HG02885 (cell line): Measurements from ENCODE around the gene NRF1.

Source experiments
- ATAC-seq: cut with Tn5 transposase; IDR thresholded peaks from one replicate; pipeline ENCODE4 v1.9.1; 2021; ENCODE audit warnings: mild to moderate bottlenecking; ENCODE audit not compliant: unreplicated experiment, poor library complexity

NRF1 gene

DNA sequence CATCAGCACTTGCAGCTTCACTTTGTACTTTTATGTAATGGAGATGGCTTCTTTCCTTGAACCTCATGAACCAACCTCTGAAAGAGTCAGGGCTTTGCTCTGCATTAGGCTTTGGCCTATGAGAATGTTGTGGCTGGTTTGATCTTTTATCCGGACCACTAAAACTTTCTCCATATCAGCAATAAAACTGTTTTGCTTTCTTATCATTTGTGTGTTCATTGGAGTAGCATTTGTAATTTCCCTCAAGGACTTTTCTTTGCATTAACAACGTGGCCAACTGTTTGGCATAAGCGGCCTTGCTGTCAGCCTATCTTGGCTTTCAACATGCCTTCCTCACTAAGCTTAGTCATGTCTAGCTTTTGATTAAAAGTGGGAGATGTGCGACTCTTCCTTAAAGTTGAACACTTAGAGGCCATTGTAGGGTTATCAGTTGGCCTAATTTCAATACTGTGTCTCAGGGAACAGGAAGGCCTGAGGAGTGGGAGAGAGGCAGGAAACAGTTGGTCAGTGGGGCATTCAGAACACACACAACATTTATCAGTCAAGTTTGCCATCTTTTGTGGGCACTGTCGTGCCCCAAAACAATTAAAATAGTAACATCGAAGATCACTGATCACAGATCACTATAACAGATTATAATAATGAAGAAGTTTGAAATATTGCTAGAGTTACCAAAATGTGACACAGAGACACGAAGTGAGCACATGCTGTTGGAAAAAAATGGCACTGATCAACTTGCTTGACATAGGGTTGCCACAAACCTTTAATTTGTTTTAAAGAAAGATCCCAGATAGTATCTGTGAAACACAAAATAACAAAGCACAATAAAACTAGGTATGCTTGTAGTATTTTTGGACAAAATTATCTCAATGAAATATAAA, 64.7 kb downstream of the NRF1 start:
- no peak for ATAC-seq

DNA sequence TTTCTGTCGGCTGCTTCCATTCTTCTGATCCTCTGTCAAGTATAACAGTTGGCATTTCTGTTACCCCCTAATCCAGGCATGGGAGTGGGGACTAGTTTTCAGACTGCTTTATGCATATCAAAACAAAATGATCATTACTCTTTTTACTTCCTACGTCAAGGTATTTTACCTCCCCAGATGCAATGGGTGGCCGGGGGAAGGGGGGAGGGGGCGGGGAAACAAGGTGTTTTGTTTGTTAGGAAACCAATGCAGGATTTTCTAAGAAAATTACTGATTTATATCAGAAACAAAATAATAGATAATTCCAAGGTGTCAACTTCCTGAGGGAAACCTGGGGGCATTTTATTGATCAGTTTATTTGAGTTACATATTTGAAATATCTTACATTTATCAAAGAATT, 66.3 kb downstream of the NRF1 start:
- no peak for ATAC-seq

DNA sequence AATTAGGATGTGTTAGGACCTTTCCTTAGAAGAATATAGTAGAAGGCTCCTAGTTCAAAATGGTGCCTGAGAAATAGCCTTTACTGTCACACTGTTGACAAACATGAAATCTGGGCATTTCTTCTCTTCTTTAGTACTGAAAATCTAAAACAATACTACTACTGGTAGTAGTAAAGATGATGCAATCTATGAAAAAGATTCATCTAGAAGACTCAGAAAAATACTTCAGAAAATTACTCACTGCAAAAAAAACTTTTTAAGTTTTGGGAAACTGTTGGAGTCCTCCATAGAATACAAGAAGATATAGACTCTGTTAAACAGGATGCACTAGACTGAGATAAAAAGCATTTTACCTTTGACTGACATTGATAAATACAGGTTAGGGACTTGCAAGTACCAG, 67.1 kb downstream of the NRF1 start:
- no peak for ATAC-seq

DNA sequence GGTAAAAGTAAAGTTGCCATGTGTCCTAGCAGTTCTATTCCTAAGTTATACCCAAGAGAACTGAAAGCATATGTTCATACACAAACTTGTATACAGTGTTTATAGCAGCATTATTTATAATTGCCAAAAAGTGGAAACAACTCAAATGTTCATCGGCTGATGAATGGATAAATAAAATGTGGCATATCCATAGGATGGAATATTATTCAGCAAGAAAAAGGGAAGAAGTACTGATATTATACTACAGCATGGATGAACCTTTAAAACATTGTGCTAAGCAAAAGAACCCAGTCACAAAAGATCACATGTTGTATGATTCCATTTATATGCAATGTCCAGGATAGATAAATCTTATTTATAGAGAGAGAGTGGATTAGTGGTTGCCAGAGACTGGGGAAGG, 68.9 kb downstream of the NRF1 start:
- ATAC-seq = no peak

DNA sequence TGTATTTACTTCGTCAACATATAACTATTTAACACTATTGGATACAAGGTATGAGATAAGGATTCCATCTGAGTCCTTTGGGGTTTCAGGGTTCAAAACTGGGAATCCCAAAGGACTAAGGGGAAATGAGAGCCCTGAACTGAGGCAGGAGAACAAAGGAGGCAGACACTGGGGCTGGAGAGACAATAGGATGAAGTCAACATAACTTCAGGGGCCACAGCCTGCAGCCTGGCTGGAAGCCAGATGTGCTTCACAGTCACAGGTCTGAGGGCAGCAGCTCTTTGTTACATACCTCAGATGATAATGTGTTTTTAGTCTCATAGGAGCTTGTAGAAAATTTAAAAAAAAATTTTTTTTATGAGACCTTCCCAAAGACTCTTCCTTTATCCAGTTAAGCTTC, 73.3 kb downstream of the NRF1 start:
- ATAC-seq = no peak

DNA sequence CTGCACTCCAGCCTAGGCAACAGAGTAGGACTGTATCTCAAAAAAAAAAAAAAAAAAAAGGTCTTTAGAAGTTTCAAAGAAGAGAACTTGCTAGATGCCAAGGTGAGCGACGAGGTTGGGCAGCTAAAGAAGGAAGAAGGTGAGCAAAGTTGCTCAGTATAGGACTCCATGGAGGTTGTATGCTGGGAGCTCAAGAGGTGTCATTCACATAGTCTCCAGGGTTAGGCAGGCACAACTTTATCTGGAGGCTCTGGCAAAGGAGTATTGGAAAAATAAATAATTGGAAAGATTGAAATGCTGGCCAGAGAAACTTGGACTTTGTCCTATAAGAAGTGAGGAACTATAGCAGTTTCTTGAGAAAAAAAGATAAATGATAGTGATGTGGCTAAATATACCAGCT, 74.5 kb downstream of the NRF1 start:
- no peak for ATAC-seq

DNA sequence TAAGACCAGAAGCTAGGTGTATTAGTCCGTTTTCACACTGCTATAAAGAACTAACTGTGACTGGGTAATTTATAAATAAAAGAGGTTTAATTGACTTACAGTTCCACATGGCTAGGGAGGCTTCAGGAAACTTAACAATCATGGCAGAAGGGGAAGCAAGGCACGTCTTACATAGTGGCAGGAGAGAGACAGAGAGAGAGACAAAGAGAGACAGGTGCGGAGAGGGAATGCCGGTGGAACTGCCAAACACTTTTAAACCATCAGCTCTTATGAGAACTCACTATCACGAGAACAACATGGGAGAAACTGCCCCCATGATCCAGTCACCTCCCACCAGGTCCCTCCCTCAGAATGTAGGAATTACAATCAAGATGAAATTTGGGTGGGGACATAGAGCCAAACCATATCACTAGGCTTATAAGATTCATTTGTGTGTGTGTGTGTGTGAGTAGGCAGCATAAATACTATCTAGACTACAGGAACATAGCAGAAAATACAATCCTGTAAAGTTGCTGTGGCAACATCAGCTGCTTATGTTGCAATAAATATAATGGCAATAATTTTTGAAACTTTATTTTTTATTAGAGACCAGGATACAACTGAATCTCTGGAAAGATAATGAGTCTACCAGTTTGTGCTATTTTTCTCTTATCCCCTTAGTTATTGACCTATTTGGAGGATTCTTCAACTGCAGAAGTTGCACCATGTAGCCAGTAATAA, 77.1 kb downstream of the NRF1 start:
- no peak for ATAC-seq

DNA sequence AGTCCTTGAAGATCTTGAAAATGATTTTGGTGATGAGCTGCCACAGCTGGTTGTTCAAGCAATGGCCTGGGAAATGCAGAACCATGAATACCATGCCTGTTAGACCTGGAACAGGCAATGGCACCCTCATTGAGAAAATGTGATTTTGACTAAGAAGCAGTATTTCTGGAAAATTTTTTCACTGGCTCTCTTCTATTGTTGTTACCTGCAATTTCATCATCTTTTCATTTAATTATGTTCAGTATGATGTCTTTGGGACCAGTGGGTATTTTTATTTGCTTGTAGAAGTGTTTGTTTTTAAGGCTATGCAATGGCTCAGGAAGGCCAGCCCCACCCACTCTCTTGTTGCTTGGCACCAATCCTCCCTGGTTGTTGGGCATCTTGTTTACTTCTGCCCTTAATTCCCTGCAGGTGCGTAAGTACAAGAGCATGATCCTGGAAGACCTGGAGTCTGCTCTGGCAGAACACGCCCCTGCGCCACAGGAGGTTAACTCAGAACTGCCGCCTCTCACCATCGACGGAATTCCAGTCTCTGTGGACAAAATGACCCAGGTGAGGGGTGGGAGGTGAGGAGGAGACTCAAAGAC, 78.6 kb downstream of the NRF1 start:
- ATAC-seq = no peak

DNA sequence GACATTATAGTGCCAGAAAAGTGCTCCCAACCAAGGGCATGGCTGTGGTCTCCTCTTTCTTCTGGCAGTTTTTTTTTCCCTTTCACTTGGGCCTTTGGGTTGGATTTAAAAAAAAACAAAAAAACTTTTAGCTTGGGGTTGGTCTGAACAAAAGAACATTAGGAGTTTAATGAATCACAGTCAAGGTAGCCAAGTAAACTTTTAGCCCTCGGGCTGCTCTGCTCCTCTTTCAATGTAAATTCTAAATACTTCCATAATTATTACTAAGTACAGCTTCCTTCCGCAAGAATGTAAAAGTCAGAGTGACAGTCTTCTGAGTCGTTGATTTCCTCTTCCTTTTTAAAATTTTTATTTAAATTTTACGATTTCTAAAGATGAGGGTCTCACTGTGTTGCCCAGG, 79.2 kb downstream of the NRF1 start:
- no peak for ATAC-seq

DNA sequence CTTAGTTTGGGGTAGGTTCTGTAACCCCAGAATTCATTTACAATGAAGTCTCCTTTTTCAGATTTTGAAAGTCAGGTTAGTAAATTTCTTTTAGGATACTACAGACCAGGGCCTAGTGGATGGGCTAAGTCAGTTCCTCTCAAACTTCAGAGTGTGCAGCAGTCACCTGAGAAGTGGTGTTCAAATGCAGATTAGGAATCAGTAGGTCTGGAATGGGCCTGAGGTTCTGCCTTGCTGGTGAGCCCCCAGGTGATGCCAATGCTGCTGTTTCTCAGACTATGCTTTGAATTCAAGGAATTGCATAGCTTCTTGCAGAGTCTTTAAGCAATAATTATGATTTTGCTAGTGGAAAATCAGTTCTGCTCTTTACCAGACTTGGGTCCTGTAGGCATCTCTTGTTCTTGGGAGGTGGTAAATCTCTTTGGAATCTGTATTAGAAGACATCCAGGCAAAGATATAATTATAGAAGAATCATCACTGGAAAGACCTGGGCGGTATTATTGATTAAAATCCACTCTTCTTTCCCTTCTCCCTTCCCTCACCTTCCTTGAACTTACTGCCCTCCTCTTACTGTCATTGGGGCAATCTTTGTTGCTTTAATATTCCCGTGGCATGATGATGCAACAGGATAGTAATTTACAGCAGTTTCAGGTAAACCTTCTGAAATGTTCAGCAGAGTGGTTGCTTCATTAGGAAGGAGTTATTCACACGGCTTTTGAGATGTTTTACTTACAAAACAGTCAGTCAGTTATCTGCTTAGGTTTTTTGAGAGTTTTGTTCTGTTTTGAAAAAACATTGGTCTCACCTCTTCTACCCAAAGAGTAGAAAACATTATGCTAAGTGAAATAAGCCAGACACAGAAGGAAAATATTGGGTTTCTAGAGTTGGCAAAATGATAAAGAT, 87.2 kb downstream of the NRF1 start:
- no peak for ATAC-seq

DNA sequence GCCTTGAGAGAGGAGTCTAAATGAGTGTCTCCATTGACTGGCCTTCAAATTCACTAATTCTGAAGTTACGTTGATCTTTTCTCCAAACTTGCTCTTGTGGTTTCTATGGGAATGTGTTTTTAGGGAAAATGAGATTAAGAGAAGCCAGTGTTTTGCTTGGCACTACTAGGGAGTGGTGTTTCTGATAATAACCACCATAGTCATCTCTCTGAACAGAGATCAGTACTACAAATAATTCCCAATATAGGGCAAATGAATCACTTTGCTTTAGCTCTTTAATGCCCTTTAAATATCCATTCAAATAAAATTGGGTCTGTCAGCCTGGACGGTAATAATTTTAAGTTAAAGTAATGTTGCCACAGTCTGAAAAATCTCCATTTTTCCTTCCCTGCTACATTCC, 90.8 kb downstream of the NRF1 start:
- ATAC-seq = no peak

DNA sequence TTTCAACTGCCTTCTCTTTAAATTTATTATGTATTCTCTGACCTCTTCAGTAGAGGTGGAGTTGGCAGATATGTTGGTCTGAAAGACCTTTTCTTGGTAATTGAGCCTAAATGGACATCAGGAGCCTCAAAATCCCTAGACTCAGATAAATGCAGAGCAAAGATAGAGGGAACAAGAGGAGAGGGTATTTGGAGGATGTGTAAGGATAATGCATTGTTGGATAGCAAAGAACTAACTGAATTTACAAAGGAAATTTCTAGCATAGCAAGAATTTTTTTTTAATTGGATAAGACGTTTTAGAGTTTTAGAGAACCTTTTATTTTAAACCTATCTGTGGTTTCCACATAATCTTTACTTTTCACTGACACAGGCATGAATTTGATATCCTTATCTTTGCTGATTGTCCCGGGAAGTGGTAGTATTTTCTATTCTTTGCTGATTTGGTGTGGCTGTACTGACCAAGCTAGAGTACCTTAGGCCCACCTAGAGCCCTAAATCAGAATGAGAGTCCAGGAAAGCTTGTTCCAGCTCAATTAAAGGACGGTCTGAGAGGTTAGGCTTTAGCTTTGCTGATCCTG, 91.3 kb downstream of the NRF1 start:
- no peak for ATAC-seq

DNA sequence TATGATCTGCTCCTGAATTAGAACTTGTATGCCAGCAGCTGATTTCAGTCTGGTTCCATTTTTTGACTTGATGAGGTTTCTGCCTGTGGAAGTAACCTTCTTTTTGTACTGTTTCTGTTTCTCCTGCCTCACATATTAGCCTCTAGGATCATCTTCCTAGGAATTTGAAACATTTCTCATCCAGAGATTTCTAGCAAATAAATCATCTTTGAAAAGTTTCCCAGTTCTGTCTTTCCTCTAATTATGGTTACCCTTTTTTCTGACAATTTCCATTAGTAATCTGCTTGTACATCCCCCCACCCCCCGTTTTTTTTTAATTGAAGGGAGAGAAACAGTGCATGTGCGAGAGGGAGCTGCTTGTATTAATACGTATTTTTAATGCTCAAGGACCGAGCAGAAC, 92.2 kb downstream of the NRF1 start:
- ATAC-seq = no peak

DNA sequence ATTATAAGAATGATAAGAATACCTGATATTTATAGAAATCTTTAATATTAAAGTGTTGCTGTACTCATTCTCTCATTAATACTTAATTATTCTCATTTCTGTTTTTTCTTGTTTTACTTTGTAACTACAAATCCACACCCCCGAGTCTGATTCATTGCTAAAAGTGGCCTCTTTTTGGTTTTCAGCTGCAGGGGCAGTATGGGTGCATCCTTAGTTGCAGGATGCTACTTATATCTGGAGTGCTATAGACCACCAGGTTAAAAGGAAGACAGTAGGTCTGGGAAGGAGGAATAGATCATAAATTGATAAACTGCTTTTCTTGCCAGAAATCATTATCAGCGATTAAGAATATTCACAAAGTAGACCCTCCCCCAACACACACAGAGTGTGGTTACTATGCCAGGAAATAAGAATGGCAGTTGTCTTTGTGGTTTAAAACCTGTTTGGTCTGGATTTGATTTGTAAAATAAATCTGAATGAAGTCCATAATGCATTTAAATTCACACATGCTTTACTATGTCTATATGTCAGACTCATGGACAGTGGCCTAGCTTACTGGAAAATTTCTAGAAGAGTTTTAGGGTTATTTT, 96.5 kb downstream of the NRF1 start:
- no peak for ATAC-seq

DNA sequence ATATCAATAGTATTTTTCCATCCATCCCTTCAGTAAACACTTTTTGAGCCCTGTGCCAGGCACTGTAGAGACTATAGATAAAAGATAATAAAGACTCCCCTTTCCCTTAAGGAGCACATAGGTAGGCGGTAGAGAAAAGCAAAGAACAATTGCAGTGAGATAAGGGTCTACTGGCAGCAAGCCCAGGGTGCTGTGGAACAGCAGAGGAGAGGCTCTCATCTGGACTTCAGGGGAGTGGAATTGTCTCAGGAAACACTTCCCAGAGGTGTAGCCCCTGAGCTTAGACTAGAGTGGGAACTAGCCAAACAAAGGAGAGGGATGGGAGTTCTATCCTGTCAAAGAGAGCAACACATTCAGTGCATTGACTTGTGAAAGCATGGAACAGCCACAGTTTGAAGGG, 102.0 kb downstream of the NRF1 start:
- ATAC-seq = no peak

DNA sequence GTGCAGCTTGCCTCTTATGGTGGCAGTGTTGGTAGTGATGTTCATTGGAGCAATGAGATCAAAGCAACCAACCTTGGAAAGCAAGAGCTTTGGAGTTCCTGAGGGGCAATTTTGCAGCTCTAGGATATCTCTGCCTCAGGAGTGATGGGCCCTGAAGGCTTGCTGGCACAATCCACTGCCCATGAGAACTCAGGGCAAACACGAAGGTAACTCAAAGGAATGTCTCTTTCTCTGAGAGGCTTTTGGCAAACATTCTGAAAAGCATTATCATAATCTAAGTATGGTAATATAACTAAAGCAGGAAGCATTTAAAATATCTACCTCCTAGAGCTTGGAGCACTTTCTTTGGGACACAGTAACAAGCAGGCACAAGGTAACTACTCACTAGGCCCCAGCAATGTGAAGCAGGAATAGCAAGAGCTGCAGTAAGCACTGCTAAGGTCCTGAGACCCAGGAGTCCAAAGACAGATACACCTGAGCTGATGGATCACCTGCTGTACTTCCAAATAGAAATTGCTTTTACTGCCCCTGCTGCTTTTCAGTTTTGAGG, 103.1 kb downstream of the NRF1 start:
- no peak for ATAC-seq

DNA sequence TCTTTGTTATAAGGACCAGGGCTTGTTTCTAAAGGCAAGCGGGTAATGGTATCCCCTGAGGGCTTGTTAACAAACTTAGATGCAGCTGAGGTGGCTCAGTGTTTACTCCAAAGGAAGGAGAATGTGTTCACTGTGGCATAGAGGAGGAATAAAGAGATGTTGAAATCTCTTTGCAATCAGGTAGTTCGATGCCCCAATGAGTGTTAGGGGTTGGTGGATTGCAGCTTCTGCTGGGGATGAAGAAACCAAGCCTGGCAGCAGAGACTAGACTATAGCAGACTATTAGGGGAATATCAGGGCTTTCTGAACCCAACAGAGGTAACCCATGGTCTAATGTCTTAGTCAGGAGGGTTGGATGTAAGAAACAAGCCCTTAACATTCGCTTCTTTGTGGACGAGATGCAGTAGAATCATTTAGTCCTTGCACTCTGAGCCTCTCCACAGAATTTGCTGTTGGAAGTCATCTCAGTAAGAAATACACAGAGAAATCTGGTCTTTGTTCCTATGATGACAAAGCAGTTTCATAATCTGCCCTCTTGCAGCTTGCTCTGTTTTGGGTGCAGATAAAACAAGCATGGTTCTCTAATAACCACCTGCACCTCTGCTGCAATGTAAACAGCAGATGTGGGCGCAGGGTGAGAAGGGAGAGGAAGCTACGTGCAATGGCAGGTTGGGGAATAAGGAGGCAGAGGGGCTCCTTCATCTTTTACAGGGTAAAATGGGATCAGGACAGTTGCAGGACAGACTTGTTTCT, 108.6 kb downstream of the NRF1 start:
- ATAC-seq = no peak

DNA sequence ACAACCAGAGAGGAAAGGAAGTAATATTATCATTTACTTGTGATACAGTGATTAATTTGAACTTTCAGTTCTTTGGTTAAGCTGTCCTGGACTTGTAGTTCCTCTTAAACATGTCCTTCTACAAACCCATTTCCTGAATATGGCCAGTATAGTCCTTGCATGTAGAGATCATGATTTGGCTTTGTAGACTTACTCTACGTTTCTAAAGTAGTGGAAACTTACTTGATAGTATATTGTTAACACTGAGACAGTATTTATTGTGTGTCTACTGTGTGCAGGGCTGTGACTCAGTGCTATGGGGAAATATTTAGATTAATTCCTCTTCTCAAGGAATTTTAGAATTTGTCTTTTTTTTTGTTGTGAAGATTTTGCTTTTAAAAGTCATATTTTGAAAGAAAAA, 109.5 kb downstream of the NRF1 start:
- ATAC-seq = no peak

DNA sequence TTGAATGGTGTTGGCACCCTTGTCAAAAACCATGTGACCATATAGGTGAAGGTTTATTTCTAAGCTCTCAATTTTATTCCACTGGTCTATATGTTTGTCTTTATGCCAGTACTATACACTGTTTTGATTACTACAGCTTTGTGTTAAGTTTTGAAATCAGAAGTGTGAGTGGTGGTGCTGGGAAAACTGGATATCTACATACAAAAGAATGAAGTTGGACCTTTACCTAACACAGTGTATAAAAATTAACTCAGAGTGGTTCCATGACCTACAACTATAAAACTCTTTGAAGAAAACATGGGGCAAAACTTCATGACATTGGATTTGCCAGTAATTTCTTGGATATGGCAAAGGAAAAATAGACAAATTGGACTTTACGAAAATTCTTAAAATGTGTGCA, 112.2 kb downstream of the NRF1 start:
- ATAC-seq = no peak
